ENCODE results near the gene SKI. TPM values are rescaled to one million over a fixed set of nuclear protein-coding genes. Genes with fewer than 3 reads are reported as not detected.

Gene SKI
- total and polyA plus RNA-seq, 2 of the 4 experiments (the other 2 are of a cell fraction), result 2.3 to 20.1 TPM

- POLR2A ChIA-PET (ENCODE audit: unreplicated experiment), result no interaction called here
- no peak overlapping the region for H3K4me2 ChIP-seq (ENCODE audit: low read depth, low read length)
- in situ Hi-C loops (cut with MboI; ENCODE audit: low sequenced_read_pairs), result no loop called here
Measured at GRCh38 chr1:2315674-2316450, 87.7 kb downstream of the SKI start.

More at GRCh38 chr1:2315674-2316450, 87.7 kb downstream of the SKI start:
- CTCF ChIA-PET, result interaction anchor here (1.0 to 1.6 kb wide), 6 partner anchors 20 to 141 kb away, joined by 3 to 5 read pairs (median 4); partner anchors contain the start of gene FAAP20
- peak overlapping the region; percentile 74 for H2BK120ac ChIP-seq (ENCODE audit: low read depth, low read length)
- 0 out of 2 replicates have a peak overlapping the region, but pooled peaks have one; percentile 51 for H3K14ac ChIP-seq (replicated peaks; ENCODE audit: low read depth, low read length)
- peaks cover 32% of the 10 kb centered on the region for H3K4me1 ChIP-seq (ENCODE audit: control insufficient read depth, insufficient read depth, low read length)
- H2AK5ac ChIP-seq (ENCODE audit: low read depth, low read length), result peak overlapping the region; percentile 91
- no peaks in the 10 kb centered on the region for H3K9me3 ChIP-seq (ENCODE audit: control insufficient read depth, insufficient read depth, low read length)
- H2BK5ac ChIP-seq (ENCODE audit: low read depth, low read length, poor library complexity, severe bottlenecking), result peak overlapping the region; percentile 9
- H4K91ac ChIP-seq (ENCODE audit: insufficient read depth, low read depth, low read length), result peak overlapping the region; percentile 93; the same call in 1 of the 2 replicates
- 75% methylated on average over 16 of the region's 21 CpGs; no CpG with 5 or more reads in 1 of the 2 experiments for WGBS, 2 experiments (ENCODE audit: extremely low coverage in 2 of 2, insufficient read length in 1 of 2)
- H3K4ac ChIP-seq (ENCODE audit: low read depth, low read length), result peak overlapping the region; percentile 84
- intact Hi-C loops (cut with micrococcal nuclease), result no loop called here
- ATAC-seq (ENCODE audit: low read depth) (no peak), DNase-seq (no peak)
- no peak overlapping the region for H3K56ac ChIP-seq (ENCODE audit: extremely low read depth, insufficient read depth, low read length)
- H3K18ac ChIP-seq (ENCODE audit: low read depth, low read length), result no peak overlapping the region; the same call in 1 of the 2 replicates
- peak overlapping the region; percentile 90 for H2AK9ac ChIP-seq (replicated peaks; ENCODE audit: low read depth, low read length, poor library complexity)
- H2BK15ac ChIP-seq (ENCODE audit: low read depth, low read length), result no peak overlapping the region; the same call in 2 of the 3 replicates
- peak overlapping the region; percentile 62; the same call in 1 of the 2 replicates for H4K5ac ChIP-seq (ENCODE audit: low read depth, low read length)
- H3K9ac ChIP-seq (ENCODE audit: low read depth, low read length), result no peak overlapping the region
- H4K20me1 ChIP-seq (ENCODE audit: insufficient read depth, low read length), result 0 out of 2 replicates have a peak, but pooled peaks cover 3% of the 10 kb centered on the region
- H4K8ac ChIP-seq (ENCODE audit: low read depth in 2 of 2, low read length in 2 of 2), result peak overlapping the region; percentile 75 to 92; a peak in 3 of 4 replicates
- H3K4me3 ChIP-seq (ENCODE audit: insufficient read depth, low read depth, low read length), result no peak overlapping the region
- peak overlapping the region; percentile 30; the same call in 1 of the 2 replicates for H3K27ac ChIP-seq (ENCODE audit: insufficient read depth, low read length)
- H2BK20ac ChIP-seq (ENCODE audit: low read depth, low read length), result peak overlapping the region; percentile 76; the same call in 1 of the 2 replicates
- no peaks in the 10 kb centered on the region for H3K36me3 ChIP-seq (ENCODE audit: control insufficient read depth, insufficient read depth, low read length)
- H2AFZ ChIP-seq (replicated peaks; ENCODE audit: low read length, poor library complexity), result peak overlapping the region; percentile 83
- TF ChIP-seq POLR2A (IDR thresholded peaks at IDR 0.05; ENCODE audit: low read depth, low read length), result no peak
- no peak for TF ChIP-seq NFE2L2 (IDR thresholded peaks at IDR 0.05; ENCODE audit: low read depth, low read length)
- 0 out of 2 replicates have a peak, but pooled peaks cover 4% of the 10 kb centered on the region for H3K9me1 ChIP-seq (ENCODE audit: insufficient read depth, low read length)
- H3K27me3 ChIP-seq (ENCODE audit: control insufficient read depth, insufficient read depth, low read length), result no peaks in the 10 kb centered on the region
- H3K79me1 ChIP-seq (ENCODE audit: low read depth in 1 of 2, low read length in 2 of 2), result peaks cover 0 to 28% of the 10 kb centered on the region in 2 experiments; a peak in 1 of 4 replicates
- dilution Hi-C loops (cut with HindIII; ENCODE audit: low sequenced_read_pairs, unreplicated experiment), result no loop called here
- no TSS peak for BruUV-seq (replicated peaks)
- no peak overlapping the region for H3K23ac ChIP-seq (ENCODE audit: low read depth, low read length)
